Endothelial cell (in vitro differentiated cells): ENCODE results near the gene BEX3. TPM values are rescaled to one million over a fixed set of nuclear protein-coding genes. Genes with fewer than 3 reads are reported as not detected.
"Not testable (repeated sequence)": the region's sequence is repeated elsewhere in the genome, so short reads cannot be mapped to it uniquely, and the experiment has no call there.

Experiments
- DNase-seq: peaks from one replicate; pipeline ENCODE4 v3.0.0; 2021; ENCODE audit warnings: low spot score
- H3K27ac Mint-ChIP-seq: one replicate; pipeline ENCODE4 v1.8.0; 2021; ENCODE audit warnings: mixed read lengths, inconsistent platforms; ENCODE audit not compliant: unreplicated experiment
- H3K27me3 Mint-ChIP-seq: one replicate; pipeline ENCODE4 v1.8.0; 2021; ENCODE audit warnings: mild to moderate bottlenecking, moderate library complexity, mixed read lengths, inconsistent platforms; ENCODE audit not compliant: unreplicated experiment
- H3K36me3 Mint-ChIP-seq: one replicate; pipeline ENCODE4 v1.8.0; 2021; ENCODE audit warnings: mild to moderate bottlenecking, low read depth, mixed read lengths, inconsistent platforms; ENCODE audit not compliant: unreplicated experiment
- H3K4me1 Mint-ChIP-seq: one replicate; pipeline ENCODE4 v1.8.0; 2021; ENCODE audit warnings: mild to moderate bottlenecking, mixed read lengths, inconsistent platforms; ENCODE audit not compliant: unreplicated experiment
- H3K4me3 Mint-ChIP-seq: one replicate; pipeline ENCODE4 v1.8.0; 2021; ENCODE audit warnings: mild to moderate bottlenecking, mixed read lengths, inconsistent platforms; ENCODE audit not compliant: unreplicated experiment
- H3K9me3 Mint-ChIP-seq: one replicate; pipeline ENCODE4 v1.8.0; 2021; ENCODE audit warnings: mixed read lengths, inconsistent platforms; ENCODE audit not compliant: unreplicated experiment
- total RNA-seq: library from RNA; stranded (reverse); fragmentation: NEBNext Ultra II Directional; extraction: Animal tissue kit (Norgen Biotek cat#: 25700); gene quantifications from one replicate; pipeline ENCODE4 v1.2.1, GENCODE V29; 2021; ENCODE audit not compliant: unreplicated experiment
- TF ChIP-seq, protein P1 (sequence below): fragments of 200-600 bp; sonication (generic); IDR thresholded peaks from one replicate; pipeline ENCODE4 v1.5.0; 2021; ENCODE audit warnings: antibody characterized with exemption; ENCODE audit not compliant: unreplicated experiment

The BEX3 gene
- total RNA-seq, 1 donor from 2014 or later: 313 TPM

DNA sequence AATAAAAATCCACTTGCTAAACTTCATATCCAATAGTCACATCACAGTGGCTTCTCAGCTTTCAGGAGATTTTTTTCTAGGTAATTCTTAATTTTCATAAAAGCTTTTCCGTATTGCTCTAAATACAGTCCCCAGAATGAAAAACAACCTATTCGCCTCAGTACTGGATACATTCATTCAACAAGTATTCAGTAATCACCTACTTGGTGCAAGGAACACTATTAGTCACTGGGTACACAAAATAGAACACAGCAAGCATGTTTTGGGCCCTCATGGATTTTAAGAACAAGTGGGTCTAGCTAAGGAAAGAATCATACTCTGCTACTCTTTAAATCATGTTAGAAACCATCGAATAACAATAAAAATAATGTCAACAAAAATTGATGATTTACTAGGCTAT, 2.8 kb upstream of the BEX3 start:
- peaks cover 8% of the 10 kb centered on the region for H3K36me3 Mint-ChIP-seq
- peaks cover 9% of the 10 kb centered on the region for H3K4me1 Mint-ChIP-seq
- no peak overlapping the region for H3K27ac Mint-ChIP-seq
- no peaks in the 10 kb centered on the region for H3K9me3 Mint-ChIP-seq
- no peak overlapping the region for H3K4me3 Mint-ChIP-seq
- peaks cover 3% of the 10 kb centered on the region for H3K27me3 Mint-ChIP-seq
- TF ChIP-seq, protein P1, sequence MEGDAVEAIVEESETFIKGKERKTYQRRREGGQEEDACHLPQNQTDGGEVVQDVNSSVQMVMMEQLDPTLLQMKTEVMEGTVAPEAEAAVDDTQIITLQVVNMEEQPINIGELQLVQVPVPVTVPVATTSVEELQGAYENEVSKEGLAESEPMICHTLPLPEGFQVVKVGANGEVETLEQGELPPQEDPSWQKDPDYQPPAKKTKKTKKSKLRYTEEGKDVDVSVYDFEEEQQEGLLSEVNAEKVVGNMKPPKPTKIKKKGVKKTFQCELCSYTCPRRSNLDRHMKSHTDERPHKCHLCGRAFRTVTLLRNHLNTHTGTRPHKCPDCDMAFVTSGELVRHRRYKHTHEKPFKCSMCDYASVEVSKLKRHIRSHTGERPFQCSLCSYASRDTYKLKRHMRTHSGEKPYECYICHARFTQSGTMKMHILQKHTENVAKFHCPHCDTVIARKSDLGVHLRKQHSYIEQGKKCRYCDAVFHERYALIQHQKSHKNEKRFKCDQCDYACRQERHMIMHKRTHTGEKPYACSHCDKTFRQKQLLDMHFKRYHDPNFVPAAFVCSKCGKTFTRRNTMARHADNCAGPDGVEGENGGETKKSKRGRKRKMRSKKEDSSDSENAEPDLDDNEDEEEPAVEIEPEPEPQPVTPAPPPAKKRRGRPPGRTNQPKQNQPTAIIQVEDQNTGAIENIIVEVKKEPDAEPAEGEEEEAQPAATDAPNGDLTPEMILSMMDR: no peak
- no peak for DNase-seq

DNA sequence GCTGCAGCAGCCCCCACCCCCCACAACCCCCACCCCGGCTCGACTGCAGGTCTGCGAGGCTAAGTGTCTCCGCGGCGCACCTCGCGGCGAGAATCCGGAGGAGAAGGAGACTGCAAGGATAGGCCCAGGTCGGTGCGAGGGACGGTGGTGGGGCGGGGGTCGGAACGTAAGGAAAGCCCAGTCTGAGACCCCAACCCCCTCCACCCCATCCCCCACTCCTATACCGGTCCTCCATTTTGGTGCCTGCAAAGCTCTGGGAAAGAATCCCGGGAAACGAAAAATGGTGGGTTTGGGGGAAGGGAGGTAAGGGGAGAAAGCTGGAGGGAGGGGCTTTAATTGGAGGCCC, 614 bp downstream of the BEX3 start:
- peak overlapping the region; percentile 84 for H3K27ac Mint-ChIP-seq
- peaks cover 11% of the 10 kb centered on the region for H3K36me3 Mint-ChIP-seq
- TF ChIP-seq, protein P1: no peak
- peaks cover 5% of the 10 kb centered on the region for H3K4me1 Mint-ChIP-seq
- H3K27me3 Mint-ChIP-seq: peaks cover 5% of the 10 kb centered on the region
- no peaks in the 10 kb centered on the region for H3K9me3 Mint-ChIP-seq
- H3K4me3 Mint-ChIP-seq: peak overlapping the region; percentile 90
- peak; percentile 21 for DNase-seq

DNA sequence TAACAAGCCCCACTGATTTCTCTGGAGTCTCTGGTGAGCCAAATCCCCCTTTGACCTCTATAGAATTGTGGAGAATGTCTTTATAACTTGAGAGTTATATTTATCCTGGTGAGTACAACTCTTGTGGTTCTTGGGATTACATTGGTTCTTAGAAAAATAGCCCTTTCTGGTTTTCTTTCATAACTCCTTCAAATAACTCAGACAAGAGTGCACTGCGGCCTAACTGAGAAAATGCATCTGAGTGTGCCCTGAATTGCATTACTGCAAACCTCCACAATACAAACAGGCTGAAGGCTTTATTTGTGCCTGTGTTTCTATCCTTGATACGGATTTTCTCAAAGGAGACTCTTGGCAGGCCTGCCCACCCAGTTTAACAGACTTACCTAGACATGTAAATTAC, 2.7 kb downstream of the BEX3 start:
- peaks cover 11% of the 10 kb centered on the region for H3K36me3 Mint-ChIP-seq
- H3K4me3 Mint-ChIP-seq: no peak overlapping the region
- no peak for DNase-seq
- peaks cover 7% of the 10 kb centered on the region for H3K27me3 Mint-ChIP-seq
- H3K9me3 Mint-ChIP-seq: no peaks in the 10 kb centered on the region
- peaks cover 5% of the 10 kb centered on the region for H3K4me1 Mint-ChIP-seq
- H3K27ac Mint-ChIP-seq: no peak overlapping the region
- TF ChIP-seq, protein P1: no peak

DNA sequence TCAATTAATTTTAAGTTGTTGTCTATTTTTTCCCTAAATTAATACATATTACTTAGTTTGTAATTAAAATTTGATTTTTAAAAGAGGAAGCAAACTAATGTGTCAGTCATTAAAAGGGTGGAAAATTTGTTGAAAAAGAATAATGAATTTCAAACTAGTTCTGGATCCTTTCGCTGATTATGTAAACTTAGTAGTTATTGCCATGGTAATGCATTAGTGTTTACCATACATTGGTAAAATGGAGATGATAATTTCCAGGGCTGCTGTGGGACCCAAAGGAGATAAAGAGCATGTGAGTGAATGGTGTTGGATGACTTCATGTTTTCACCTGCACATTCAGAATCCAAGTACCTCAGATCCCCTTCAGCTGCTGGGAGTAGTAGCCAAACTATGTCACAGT, 6.5 kb downstream of the BEX3 start:
- Mint-ChIP-seq H3K27me3 (peaks cover 4% of the 10 kb centered on the region), H3K4me1 (no peaks in the 10 kb centered on the region), H3K27ac (no peak overlapping the region), H3K36me3 (peaks cover 3% of the 10 kb centered on the region), H3K4me3 (no peak overlapping the region), H3K9me3 (no peaks in the 10 kb centered on the region)
- TF ChIP-seq, protein P1: no peak
- DNase-seq: no peak

DNA sequence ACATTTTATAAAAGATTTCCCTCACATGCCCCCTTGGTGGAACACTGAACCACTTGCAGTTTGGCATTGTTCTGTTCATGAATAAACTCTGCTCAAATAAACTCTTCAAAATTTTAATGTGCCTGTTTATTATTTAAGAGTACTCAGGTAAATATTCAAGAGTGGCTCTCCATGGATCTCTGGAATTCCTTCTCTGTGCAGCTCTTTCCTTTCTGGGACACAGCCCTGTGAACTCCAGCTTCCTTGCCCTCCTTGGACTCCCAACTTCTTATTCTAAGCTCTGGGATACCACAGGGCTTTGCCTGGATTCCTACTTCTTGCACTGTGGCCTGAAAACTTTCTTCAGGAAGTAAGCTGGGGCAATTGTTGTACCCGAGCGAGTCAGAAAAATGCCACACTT, 8.3 kb downstream of the BEX3 start:
- Mint-ChIP-seq H3K27me3 (peaks cover 2% of the 10 kb centered on the region), H3K4me3 (no peak overlapping the region), H3K4me1 (no peaks in the 10 kb centered on the region), H3K27ac (no peak overlapping the region), H3K9me3 (no peaks in the 10 kb centered on the region), H3K36me3 (no peaks in the 10 kb centered on the region)
- TF ChIP-seq, protein P1: no peak
- DNase-seq: no peak

DNA sequence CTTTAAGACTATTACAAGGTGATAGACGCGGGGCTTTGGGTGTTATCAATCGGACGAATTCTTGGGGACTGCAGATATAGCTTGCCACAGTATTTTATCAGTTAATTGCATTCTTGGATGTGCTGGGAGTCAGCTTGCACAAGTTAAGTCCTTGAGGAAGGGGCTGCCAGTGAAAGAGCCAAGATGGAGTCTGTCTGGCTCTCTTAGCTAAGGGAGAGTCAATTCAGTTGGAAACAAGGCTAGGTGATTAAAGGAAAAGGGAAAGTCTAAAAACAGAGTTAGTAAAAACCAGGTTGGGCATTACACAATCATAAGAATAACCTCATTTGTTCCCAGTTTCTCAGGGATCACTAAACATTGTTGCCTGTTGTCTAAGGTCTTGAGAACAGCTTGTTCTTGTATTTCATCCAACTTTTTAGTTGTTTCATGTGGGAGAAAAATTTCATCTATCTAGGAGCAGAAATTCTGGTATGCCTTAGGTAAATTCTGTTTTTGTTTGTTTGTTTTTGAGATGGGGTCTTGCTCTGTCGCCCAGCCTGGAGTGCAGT, 9.0 kb downstream of the BEX3 start:
- DNase-seq, H3K4me1 Mint-ChIP-seq, H3K36me3 Mint-ChIP-seq, H3K27me3 Mint-ChIP-seq, H3K27ac Mint-ChIP-seq, H3K4me3 Mint-ChIP-seq, H3K9me3 Mint-ChIP-seq: not testable (repeated sequence)
